Amniotic epithelial cell (primary cell): ENCODE measurements around the gene USP17L15.
"Not testable (repeated sequence)": the region's sequence is repeated elsewhere in the genome, so short reads cannot be mapped to it uniquely, and the experiment has no call there.

Experiments
- DNase-seq: peaks from one replicate; pipeline ENCODE4 v3.0.0-alpha.2; 2010; ENCODE audit warnings: low read depth

USP17L15 gene, protein sequence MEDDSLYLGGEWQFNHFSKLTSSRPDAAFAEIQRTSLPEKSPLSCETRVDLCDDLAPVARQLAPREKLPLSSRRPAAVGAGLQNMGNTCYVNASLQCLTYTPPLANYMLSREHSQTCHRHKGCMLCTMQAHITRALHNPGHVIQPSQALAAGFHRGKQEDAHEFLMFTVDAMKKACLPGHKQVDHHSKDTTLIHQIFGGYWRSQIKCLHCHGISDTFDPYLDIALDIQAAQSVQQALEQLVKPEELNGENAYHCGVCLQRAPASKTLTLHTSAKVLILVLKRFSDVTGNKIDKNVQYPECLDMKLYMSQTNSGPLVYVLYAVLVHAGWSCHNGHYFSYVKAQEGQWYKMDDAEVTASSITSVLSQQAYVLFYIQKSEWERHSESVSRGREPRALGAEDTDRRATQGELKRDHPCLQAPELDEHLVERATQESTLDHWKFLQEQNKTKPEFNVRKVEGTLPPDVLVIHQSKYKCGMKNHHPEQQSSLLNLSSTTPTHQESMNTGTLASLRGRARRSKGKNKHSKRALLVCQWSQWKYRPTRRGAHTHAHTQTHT

DNA sequence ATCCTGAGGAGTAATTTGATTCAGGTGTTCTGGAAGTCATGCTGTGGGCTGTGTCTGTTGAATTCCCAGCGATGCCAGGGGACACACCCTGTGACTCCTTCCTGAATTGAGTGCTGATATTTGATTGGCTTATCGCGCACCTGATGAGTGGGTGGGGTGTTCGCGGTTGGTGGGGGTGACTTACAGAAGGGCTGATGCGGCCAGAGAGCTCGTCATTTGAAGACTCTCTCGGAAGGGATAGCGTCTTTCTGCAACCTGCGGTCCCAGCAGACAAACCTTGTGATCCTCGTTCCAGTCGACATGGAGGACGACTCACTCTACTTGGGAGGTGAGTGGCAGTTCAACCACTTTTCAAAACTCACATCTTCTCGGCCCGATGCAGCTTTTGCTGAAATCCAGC, at the start of gene USP17L15:
Gene USP17L15 (plus strand): TSS at position 301 of the 400 bp plus-strand sequence. CDS start 0 bp downstream, at position 301.
- DNase-seq, result not testable (repeated sequence)

DNA sequence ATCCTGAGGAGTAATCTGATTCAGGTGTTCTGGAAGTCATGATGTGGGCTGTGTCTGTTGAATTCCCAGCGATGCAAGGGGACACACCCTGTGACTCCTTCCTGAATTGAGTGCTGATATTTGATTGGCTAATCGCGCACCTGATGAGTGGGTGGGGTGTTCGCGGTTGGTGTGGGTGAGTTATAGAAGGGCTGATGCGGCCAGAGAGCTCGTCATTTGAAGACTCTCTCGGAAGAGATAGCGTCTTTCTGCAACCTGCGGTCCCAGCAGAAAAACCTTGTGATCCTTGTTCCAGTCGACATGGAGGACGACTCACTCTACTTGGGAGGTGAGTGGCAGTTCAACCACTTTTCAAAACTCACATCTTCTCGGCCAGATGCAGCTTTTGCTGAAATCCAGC, 23.8 kb upstream of the USP17L15 start, which contains the start of gene USP17L10:
Gene USP17L10 (plus strand): TSS at position 301 of the 400 bp plus-strand sequence. CDS start 0 bp downstream, at position 301.
- not testable (repeated sequence) for DNase-seq

DNA sequence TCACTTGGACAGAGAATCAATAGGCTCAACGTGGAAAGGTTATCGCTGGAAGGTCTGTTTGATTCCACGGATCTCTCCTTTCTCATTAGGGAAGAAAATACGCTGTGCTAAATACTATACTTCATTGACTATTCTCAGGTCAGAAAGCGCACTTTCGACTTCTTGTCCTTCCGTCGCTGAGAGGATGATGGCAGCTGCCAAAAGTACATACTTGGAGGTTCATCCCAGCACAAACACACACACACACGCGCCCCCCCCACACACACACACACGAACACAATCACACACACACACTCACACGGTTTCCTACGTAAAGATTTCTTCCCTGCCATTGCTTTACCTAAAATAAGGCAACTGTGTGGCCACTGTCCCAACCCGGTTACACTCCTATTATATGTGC, 19.5 kb upstream of the USP17L15 start:
- DNase-seq, result not testable (repeated sequence)

DNA sequence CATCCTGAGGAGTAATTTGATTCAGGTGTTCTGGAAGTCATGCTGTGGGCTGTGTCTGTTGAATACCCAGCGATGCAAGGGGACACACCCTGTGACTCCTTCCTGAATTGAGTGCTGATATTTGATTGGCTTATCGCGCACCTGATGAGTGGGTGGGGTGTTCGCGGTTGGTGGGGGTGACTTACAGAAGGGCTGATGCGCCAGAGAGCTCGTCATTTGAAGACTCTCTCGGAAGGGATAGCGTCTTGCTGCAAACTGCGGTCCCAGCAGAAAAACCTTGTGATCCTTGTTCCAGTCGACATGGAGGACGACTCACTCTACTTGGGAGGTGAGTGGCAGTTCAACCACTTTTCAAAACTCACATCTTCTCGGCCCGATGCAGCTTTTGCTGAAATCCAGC, 19.1 kb upstream of the USP17L15 start, which contains the start of gene USP17L11:
Gene USP17L11 (plus strand): TSS at position 301 of the 400 bp plus-strand sequence. CDS start 0 bp downstream, at position 301.
- not testable (repeated sequence) for DNase-seq

DNA sequence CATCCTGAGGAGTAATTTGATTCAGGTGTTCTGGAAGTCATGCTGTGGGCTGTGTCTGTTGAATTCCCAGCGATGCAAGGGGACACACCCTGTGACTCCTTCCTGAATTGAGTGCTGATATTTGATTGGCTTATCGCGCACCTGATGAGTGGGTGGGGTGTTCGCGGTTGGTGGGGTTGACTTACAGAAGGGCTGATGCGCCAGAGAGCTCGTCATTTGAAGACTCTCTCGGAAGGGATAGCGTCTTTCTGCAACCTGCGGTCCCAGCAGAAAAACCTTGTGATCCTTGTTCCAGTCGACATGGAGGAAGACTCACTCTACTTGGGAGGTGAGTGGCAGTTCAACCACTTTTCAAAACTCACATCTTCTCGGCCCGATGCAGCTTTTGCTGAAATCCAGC, 14.3 kb upstream of the USP17L15 start, which contains the start of gene USP17L12:
Gene USP17L12 (plus strand): TSS at position 301 of the 400 bp plus-strand sequence. CDS start 0 bp downstream, at position 301.
- not testable (repeated sequence) for DNase-seq

DNA sequence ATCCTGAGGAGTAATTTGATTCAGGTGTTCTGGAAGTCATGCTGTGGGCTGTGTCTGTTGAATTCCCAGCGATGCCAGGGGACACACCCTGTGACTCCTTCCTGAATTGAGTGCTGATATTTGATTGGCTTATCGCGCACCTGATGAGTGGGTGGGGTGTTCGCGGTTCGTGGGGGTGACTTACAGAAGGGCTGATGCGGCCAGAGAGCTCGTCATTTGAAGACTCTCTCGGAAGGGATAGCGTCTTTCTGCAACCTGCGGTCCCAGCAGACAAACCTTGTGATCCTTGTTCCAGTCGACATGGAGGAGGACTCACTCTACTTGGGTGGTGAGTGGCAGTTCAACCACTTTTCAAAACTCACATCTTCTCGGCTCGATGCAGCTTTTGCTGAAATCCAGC, 9.6 kb upstream of the USP17L15 start, which contains the start of gene USP17L13:
Gene USP17L13 (plus strand): TSS at position 301 of the 400 bp plus-strand sequence. CDS start 0 bp downstream, at position 301.
- DNase-seq, result not testable (repeated sequence)

DNA sequence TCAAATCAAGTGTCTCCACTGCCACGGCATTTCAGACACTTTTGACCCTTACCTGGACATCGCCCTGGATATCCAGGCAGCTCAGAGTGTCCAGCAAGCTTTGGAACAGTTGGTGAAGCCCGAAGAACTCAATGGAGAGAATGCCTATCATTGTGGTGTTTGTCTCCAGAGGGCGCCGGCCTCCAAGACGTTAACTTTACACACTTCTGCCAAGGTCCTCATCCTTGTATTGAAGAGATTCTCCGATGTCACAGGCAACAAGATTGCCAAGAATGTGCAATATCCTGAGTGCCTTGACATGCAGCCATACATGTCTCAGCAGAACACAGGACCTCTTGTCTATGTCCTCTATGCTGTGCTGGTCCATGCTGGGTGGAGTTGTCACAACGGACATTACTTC, 3.9 kb upstream of the USP17L15 start:
- DNase-seq, result not testable (repeated sequence)

DNA sequence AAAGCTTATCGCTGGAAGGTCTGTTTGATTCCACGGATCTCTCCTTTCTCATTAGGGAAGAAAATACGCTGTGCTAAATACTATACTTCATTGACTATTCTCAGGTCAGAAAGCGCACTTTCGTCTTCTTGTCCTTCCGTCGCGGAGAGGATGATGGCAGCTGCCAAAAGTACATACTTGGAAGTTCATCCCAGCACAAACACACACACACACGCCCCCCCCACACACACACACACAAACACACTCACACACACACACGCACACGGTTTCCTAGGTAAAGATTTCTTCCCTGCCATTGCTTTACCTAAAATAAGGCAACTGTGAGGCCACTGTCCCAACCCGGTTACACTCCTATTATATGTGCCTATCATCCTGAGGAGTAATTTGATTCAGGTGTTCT, 4.3 kb downstream of the USP17L15 start:
- DNase-seq, result not testable (repeated sequence)

DNA sequence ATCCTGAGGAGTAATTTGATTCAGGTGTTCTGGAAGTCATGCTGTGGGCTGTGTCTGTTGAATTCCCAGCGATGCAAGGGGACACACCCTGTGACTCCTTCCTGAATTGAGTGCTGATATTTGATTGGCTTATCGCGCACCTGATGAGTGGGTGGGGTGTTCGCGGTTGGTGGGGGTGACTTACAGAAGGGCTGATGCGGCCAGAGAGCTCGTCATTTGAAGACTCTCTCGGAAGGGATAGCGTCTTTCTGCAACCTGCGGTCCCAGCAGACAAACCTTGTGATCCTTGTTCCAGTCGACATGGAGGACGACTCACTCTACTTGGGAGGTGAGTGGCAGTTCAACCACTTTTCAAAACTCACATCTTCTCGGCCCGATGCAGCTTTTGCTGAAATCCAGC, 9.4 kb downstream of the USP17L15 start, which contains the start of gene USP17L17:
Gene USP17L17 (plus strand): TSS at position 301 of the 400 bp plus-strand sequence. CDS start 0 bp downstream, at position 301.
- DNase-seq, result not testable (repeated sequence)

DNA sequence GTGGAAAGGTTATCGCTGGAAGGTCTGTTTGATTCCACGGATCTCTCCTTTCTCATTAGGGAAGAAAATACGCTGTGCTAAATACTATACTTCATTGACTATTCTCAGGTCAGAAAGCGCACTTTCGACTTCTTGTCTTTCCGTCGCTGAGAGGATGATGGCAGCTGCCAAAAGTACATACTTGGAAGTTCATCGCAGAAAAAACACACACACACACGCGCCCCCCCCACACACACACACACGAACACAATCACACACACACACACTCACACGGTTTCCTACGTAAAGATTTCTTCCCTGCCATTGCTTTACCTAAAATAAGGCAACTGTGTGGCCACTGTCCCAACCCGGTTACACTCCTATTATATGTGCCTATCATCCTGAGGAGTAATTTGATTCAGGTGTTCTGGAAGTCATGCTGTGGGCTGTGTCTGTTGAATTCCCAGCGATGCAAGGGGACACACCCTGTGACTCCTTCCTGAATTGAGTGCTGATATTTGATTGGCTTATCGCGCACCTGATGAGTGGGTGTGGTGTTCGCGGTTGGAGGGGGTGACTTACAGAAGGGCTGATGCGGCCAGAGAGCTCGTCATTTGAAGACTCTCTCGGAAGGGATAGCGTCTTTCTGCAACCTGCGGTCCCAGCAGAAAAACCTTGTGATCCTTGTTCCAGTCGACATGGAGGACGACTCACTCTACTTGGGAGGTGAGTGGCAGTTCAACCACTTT, 13.9 kb downstream of the USP17L15 start, which contains the start of gene USP17L18:
Gene USP17L18 (plus strand): TSS at position 678 of the 728 bp plus-strand sequence. CDS start 0 bp downstream, at position 678.
- peak; percentile 0 for DNase-seq

DNA sequence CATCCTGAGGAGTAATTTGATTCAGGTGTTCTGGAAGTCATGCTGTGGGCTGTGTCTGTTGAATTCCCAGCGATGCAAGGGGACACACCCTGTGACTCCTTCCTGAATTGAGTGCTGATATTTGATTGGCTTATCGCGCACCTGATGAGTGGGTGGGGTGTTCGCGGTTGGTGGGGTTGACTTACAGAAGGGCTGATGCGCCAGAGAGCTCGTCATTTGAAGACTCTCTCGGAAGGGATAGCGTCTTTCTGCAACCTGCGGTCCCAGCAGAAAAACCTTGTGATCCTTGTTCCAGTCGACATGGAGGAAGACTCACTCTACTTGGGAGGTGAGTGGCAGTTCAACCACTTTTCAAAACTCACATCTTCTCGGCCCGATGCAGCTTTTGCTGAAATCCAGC, 18.9 kb downstream of the USP17L15 start, which contains the start of gene USP17L19:
Gene USP17L19 (plus strand): TSS at position 301 of the 400 bp plus-strand sequence. CDS start 0 bp downstream, at position 301.
- DNase-seq, result not testable (repeated sequence)

DNA sequence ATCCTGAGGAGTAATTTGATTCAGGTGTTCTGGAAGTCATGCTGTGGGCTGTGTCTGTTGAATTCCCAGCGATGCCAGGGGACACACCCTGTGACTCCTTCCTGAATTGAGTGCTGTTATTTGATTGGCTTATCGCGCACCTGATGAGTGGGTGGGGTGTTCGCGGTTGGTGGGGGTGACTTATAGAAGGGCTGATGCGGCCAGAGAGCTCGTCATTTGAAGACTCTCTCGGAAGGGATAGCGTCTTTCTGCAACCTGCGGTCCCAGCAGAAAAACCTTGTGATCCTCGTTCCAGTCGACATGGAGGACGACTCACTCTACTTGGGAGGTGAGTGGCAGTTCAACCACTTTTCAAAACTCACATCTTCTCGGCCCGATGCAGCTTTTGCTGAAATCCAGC, 23.6 kb downstream of the USP17L15 start, which contains the start of gene USP17L20:
Gene USP17L20 (plus strand): TSS at position 301 of the 400 bp plus-strand sequence. CDS start 0 bp downstream, at position 301.
- DNase-seq, result not testable (repeated sequence)

DNA sequence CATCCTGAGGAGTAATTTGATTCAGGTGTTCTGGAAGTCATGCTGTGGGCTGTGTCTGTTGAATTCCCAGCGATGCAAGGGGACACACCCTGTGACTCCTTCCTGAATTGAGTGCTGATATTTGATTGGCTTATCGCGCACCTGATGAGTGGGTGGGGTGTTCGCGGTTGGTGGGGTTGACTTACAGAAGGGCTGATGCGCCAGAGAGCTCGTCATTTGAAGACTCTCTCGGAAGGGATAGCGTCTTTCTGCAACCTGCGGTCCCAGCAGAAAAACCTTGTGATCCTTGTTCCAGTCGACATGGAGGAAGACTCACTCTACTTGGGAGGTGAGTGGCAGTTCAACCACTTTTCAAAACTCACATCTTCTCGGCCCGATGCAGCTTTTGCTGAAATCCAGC, 28.4 kb downstream of the USP17L15 start, which contains the start of gene USP17L21:
Gene USP17L21 (plus strand): TSS at position 301 of the 400 bp plus-strand sequence. CDS start 0 bp downstream, at position 301.
- DNase-seq, result not testable (repeated sequence)

DNA sequence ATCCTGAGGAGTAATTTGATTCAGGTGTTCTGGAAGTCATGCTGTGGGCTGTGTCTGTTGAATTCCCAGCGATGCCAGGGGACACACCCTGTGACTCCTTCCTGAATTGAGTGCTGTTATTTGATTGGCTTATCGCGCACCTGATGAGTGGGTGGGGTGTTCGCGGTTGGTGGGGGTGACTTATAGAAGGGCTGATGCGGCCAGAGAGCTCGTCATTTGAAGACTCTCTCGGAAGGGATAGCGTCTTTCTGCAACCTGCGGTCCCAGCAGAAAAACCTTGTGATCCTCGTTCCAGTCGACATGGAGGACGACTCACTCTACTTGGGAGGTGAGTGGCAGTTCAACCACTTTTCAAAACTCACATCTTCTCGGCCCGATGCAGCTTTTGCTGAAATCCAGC, 33.1 kb downstream of the USP17L15 start, which contains the start of gene USP17L22:
Gene USP17L22 (plus strand): TSS at position 301 of the 400 bp plus-strand sequence. CDS start 0 bp downstream, at position 301.
- not testable (repeated sequence) for DNase-seq

DNA sequence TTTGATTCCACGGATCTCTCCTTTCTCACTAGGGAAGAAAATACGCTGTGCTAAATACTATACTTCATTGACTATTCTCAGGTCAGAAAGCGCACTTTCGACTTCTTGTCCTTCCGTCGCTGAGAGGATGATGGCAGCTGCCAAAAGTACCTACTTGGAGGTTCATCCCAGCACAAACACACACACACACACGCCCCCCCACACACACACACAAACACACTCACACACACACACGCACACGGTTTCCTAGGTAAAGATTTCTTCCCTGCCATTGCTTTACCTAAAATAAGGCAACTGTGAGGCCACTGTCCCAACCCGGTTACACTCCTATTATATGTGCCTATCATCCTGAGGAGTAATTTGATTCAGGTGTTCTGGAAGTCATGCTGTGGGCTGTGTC, 37.5 kb downstream of the USP17L15 start:
- DNase-seq, result not testable (repeated sequence)
